ENCODE data around the gene PCDH9.

GRCh38 chr13:66879988-66880387 lies 350.1 kb downstream of the PCDH9 start:
- TF ChIP-seq, protein P1, sequence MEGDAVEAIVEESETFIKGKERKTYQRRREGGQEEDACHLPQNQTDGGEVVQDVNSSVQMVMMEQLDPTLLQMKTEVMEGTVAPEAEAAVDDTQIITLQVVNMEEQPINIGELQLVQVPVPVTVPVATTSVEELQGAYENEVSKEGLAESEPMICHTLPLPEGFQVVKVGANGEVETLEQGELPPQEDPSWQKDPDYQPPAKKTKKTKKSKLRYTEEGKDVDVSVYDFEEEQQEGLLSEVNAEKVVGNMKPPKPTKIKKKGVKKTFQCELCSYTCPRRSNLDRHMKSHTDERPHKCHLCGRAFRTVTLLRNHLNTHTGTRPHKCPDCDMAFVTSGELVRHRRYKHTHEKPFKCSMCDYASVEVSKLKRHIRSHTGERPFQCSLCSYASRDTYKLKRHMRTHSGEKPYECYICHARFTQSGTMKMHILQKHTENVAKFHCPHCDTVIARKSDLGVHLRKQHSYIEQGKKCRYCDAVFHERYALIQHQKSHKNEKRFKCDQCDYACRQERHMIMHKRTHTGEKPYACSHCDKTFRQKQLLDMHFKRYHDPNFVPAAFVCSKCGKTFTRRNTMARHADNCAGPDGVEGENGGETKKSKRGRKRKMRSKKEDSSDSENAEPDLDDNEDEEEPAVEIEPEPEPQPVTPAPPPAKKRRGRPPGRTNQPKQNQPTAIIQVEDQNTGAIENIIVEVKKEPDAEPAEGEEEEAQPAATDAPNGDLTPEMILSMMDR (IDR thresholded peaks at IDR 0.05; ENCODE audit: low read depth, low read length): no peak
- no peak for TF ChIP-seq EZH2phosphoT487 (IDR thresholded peaks at IDR 0.05; ENCODE audit: low read depth)

Measured in OCI-LY3 (cell line).